Testis (tissue), 2 donors: ENCODE data around the gene PIM3.

Experiments used
- CTCF ChIP-seq, 3 experiments: fragments of 450-650 bp in 2 of 3; fragments of 200-600 bp in 1 of 3; sonication (generic) in 1 of 3; IDR thresholded peaks; one replicate each; pipeline ENCODE4 v1.5.1; 2016 to 2019; ENCODE audit warnings: antibody characterized with exemption in 3 of 3, mild to moderate bottlenecking in 2 of 3, moderate library complexity in 1 of 3
- POLR2A ChIP-seq: fragments of 450-650 bp; IDR thresholded peaks from one replicate; pipeline ENCODE4 v1.6.1; 2017; ENCODE audit warnings: antibody characterized with exemption, mild to moderate bottlenecking, moderate library complexity

GRCh38 chr22:49913446-49913845 lies 47.1 kb upstream of the PIM3 start:
- no peak for TF ChIP-seq CTCF (IDR thresholded peaks at IDR 0.05)
- no peak for TF ChIP-seq POLR2A
